ENCODE data around the gene PTPRG. TPM values are rescaled to one million over a fixed set of nuclear protein-coding genes. Genes with fewer than 3 reads are reported as not detected.

PTPRG gene
- total RNA-seq, 2 donors from 2014 or later: 23.9 to 31.6 TPM

GRCh38 chr3:61828880-61829721 is 267.7 kb downstream of the PTPRG start:
- Histone ChIP-seq H3K9me3 (no peaks in the 10 kb centered on the region), H3K4me3 (no peak overlapping the region), H3K27ac (peak overlapping the region in 3 of 4 donors; percentile 9 to 25 (median 20)), H3K27me3 (no peaks in the 10 kb centered on the region), H3K4me1 (peaks cover 16% of the 10 kb centered on the region), H3K36me3 (replicated peaks in 1 of 2; ENCODE audit: insufficient read depth in 1 of 2, low read depth in 2 of 2) (no peaks in the 10 kb centered on the region)
- ATAC-seq (peak; percentile 71), DNase-seq (peak in 3 of 4 donors; percentile 14 to 29 (median 19))
- WGBS, 2 donors: 40 to 50% methylated on average over 12 to 16 of the region's 16 CpGs
- intact Hi-C loops (cut with DNase I): no loop called here
- no peak for TF ChIP-seq CTCF (IDR thresholded peaks at IDR 0.05)
- no peak for TF ChIP-seq POLR2A (IDR thresholded peaks at IDR 0.05)

DNA sequence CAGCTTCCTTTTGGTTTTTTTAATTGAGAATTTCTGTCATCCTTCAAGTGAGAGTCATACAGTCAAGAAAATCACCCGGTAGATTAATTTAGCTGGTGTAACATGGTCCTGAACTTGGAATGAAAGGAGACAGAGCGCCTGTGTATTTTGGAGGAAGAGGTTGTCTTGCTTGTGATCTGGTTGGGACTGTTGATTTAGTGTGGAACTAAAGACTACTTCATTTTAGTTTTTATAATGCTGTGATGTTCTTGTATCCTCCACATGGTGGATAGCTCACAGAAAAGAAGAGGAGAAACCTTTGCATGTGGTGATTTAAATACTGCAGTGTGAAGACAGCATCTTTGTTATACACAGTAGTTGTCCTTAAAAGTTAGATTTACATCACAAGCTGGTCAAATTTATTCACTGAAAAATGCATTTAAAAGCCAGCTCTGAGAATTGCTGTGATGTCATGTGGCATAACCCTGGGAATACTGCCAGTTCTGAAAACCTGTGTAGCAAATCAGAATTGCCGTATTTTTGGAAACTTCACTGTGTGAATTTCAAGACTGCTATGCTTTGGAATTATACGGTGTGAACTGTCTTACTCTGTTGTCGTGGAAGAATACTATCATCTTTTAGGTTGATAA is 268.5 kb downstream of the PTPRG start:
- intact Hi-C loops (cut with DNase I): no loop called here
- DNase-seq (no peak), ATAC-seq (no peak)
- H3K27ac ChIP-seq: peak overlapping the region in 3 of 4 donors; percentile 9 to 25 (median 20)
- no peaks in the 10 kb centered on the region for H3K9me3 ChIP-seq
- H3K4me3 ChIP-seq: no peak overlapping the region
- H3K4me1 ChIP-seq: peaks cover 16% of the 10 kb centered on the region
- TF ChIP-seq CTCF (IDR thresholded peaks at IDR 0.05) (no peak), POLR2A (IDR thresholded peaks at IDR 0.05) (no peak)
- no peaks in the 10 kb centered on the region for H3K27me3 ChIP-seq
- no peaks in the 10 kb centered on the region for H3K36me3 ChIP-seq (replicated peaks in 1 of 2; ENCODE audit: insufficient read depth in 1 of 2, low read depth in 2 of 2)
- WGBS, 2 donors: 57 to 68% methylated on average over 5 of the region's 5 CpGs

- Histone ChIP-seq H3K36me3 (replicated peaks in 1 of 2; ENCODE audit: insufficient read depth in 1 of 2, low read depth in 2 of 2) (no peaks in the 10 kb centered on the region), H3K27me3 (no peaks in the 10 kb centered on the region), H3K9me3 (no peaks in the 10 kb centered on the region), H3K27ac (no peak overlapping the region), H3K4me1 (peaks cover 16% of the 10 kb centered on the region), H3K4me3 (no peak overlapping the region)
- no peak for TF ChIP-seq CTCF (IDR thresholded peaks at IDR 0.05)
- TF ChIP-seq POLR2A (IDR thresholded peaks at IDR 0.05): no peak
- ATAC-seq (no peak), DNase-seq (no peak)
- intact Hi-C loops (cut with DNase I): no loop called here
- WGBS, 2 donors: 84 to 89% methylated on average over 1 of the region's 1 CpG
These were observed 270.6 kb downstream of the PTPRG start for GRCh38 chr3:61831973-61832372.

DNA sequence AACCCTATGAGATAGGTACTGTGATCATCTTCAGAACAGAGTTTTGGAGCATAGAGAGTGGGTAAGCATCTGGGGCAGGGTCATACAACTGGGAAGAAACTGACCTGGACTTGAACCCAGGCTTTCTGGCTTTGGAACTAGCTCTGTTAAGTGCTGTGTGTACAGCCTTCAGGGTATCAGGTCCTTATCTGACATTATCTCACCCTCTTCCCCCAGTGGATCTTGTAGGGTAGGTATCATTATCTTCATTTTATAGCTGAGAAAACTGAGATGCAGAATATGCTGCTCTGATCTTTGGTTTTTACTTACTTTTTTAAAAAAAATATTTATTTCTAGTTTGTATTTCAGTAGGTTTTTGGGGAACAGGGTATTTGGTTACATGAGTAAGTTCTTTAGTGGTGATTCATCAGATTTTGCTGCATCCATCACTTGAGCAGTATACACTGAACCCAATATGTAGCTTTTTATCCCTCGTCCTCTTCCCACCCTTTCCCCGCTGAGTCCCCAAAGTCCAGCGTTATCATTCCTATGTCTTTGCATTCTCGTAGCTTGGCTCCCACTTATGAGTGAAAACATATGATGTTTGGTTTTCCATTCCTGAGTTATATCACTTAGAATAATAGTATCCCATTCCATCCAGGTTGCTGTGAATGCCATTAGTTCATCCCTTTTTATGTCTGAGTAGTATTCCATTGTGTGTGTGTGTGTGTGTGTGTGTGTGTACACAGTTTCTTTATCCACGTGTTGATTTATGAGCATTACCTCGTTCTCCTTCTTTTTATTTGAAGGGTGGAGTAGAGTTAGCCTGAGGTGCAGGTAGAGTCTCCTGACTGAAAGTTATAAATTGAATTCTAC is 271.2 kb downstream of the PTPRG start:
- Histone ChIP-seq H3K4me1 (peaks cover 16% of the 10 kb centered on the region), H3K9me3 (no peaks in the 10 kb centered on the region), H3K36me3 (replicated peaks in 1 of 2; ENCODE audit: insufficient read depth in 1 of 2, low read depth in 2 of 2) (no peaks in the 10 kb centered on the region), H3K27ac (no peak overlapping the region), H3K4me3 (no peak overlapping the region), H3K27me3 (no peaks in the 10 kb centered on the region)
- intact Hi-C loops (cut with DNase I): no loop called here
- DNase-seq: no peak
- TF ChIP-seq CTCF (IDR thresholded peaks at IDR 0.05) (no peak), POLR2A (IDR thresholded peaks at IDR 0.05) (no peak)
- 79 to 84% methylated on average over 6 of the region's 6 CpGs for WGBS, 2 donors
- no peak for ATAC-seq

Data from body of pancreas (tissue), 4 donors.